NT2/D1 (cell line): ENCODE measurements around the gene TFF1.

Experiments used
- DNase-seq: peaks from one replicate; pipeline ENCODE4 v3.0.0-alpha.2; 2011; ENCODE audit warnings: low read depth, low spot score
- H3K27me3 ChIP-seq: 2 replicates; pipeline ENCODE4 v1.6.0; 2011; ENCODE audit warnings: mild to moderate bottlenecking; ENCODE audit not compliant: insufficient read length, insufficient read depth
- H3K36me3 ChIP-seq: 2 replicates; pipeline ENCODE4 v1.6.1; 2011; ENCODE audit warnings: mild to moderate bottlenecking, low read length, mixed read lengths; ENCODE audit not compliant: insufficient read depth, insufficient read length
- H3K4me1 ChIP-seq: 2 replicates; pipeline ENCODE4 v1.5.1; 2011; ENCODE audit not compliant: insufficient read depth, insufficient read length
- H3K4me3 ChIP-seq: 2 replicates; pipeline ENCODE4 v1.5.1; 2011; ENCODE audit warnings: low read depth; ENCODE audit not compliant: insufficient read length
- H3K9ac ChIP-seq: 2 replicates; pipeline ENCODE4 v1.6.0; 2011; ENCODE audit warnings: low read depth; ENCODE audit not compliant: insufficient read length
- H3K9me3 ChIP-seq: 2 replicates; pipeline ENCODE4 v1.5.1; 2011; ENCODE audit warnings: mild to moderate bottlenecking, low read length; ENCODE audit not compliant: insufficient read depth
- SUZ12 ChIP-seq: IDR thresholded peaks from 2 replicates; pipeline ENCODE4 v1.6.1; 2011; ENCODE audit not compliant: insufficient read length, insufficient read depth; ENCODE audit errors: extremely low read depth
- YY1 ChIP-seq: IDR thresholded peaks from 2 replicates; pipeline ENCODE4 v1.6.1; 2011; ENCODE audit not compliant: insufficient read length, insufficient read depth
- ZNF274 ChIP-seq: IDR thresholded peaks from 2 replicates; pipeline ENCODE4 v1.6.1; 2011; ENCODE audit warnings: mild to moderate bottlenecking, low read depth, low read length

Gene TFF1

DNA sequence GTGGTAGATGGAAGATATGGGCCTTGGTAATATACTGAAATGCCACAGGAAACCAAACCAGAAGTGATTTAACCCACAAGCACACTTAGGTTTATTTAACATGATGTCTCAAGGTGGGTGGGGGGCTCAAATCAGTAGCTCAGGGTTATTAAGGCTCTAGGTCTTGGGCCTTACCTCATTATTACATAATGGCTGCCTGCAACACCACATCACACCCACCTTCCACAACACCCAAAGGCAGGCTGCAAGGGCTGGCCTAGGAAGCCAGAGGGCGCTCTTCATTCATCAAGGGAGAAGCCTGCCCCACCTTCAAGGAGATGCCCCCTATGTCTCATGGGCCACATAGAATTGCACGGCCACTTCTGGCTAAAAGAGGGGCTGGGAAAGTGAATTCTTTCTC, 6.0 kb downstream of the TFF1 start:
- peaks cover 8% of the 10 kb centered on the region for H3K4me1 ChIP-seq
- H3K36me3 ChIP-seq, result no peaks in the 10 kb centered on the region
- H3K9ac ChIP-seq, result no peak overlapping the region
- TF ChIP-seq SUZ12, result no peak
- H3K4me3 ChIP-seq, result no peak overlapping the region
- DNase-seq, result peak; percentile 36
- no peaks in the 10 kb centered on the region for H3K27me3 ChIP-seq
- peaks cover 8% of the 10 kb centered on the region; the same call in 1 of the 2 replicates for H3K9me3 ChIP-seq

DNA sequence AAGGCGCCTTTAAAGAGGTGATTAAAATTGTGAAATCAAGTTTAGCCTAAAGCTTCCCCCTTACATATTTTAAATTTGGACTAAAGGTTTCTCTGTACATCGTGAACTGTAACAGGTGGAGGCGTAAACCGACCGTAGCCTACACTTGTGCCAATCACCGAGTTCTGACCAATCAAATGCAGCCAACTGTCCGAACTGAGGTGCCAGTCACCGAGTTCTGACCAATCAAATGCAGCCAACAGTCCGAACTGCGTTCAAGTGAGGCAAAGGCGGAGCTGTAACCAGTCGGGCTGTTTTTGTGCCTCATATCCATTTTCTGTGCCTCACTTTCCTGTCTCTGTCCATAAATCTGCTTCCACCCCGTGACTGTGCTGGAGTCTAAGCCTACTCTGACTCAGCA, 7.4 kb downstream of the TFF1 start:
- no peak for DNase-seq
- Histone ChIP-seq H3K9me3 (peaks cover 8% of the 10 kb centered on the region; the same call in 1 of the 2 replicates), H3K4me3 (no peak overlapping the region), H3K4me1 (peaks cover 4% of the 10 kb centered on the region), H3K27me3 (no peaks in the 10 kb centered on the region), H3K36me3 (no peaks in the 10 kb centered on the region), H3K9ac (no peak overlapping the region)
- TF ChIP-seq SUZ12 (no peak), YY1 (no peak), ZNF274 (no peak)

DNA sequence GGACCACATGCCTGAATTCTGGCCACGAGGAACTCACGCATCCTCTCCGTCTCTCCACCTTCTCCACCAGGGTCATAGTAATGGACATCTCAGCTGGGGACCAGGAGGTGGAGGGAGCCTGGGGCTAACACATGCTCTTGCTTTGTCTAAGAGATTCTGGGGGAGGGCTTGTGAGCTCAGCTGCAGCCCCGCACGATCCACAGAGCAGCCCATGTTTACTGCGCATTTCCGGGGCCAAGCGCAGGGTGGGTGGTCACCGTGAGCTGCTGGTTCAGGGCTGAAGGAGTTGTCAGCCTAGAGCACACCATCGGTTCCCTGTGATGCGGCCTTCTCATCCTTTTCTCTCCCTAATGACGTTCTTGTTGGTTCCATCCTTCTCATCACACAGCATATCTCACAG, 8.1 kb downstream of the TFF1 start:
- peaks cover 8% of the 10 kb centered on the region; the same call in 1 of the 2 replicates for H3K9me3 ChIP-seq
- no peak for DNase-seq
- H3K4me3 ChIP-seq, result no peak overlapping the region
- H3K27me3 ChIP-seq, result no peaks in the 10 kb centered on the region
- no peak overlapping the region for H3K9ac ChIP-seq
- H3K36me3 ChIP-seq, result no peaks in the 10 kb centered on the region
- peaks cover 3% of the 10 kb centered on the region for H3K4me1 ChIP-seq
- TF ChIP-seq SUZ12 (no peak), YY1 (no peak), ZNF274 (no peak)

- peaks cover 2% of the 10 kb centered on the region for H3K4me1 ChIP-seq
- no peak overlapping the region for H3K4me3 ChIP-seq
- no peak overlapping the region for H3K9ac ChIP-seq
- DNase-seq, result no peak
- peaks cover 8% of the 10 kb centered on the region; the same call in 1 of the 2 replicates for H3K9me3 ChIP-seq
- no peak for TF ChIP-seq ZNF274
- TF ChIP-seq SUZ12, result no peak
- H3K36me3 ChIP-seq, result no peaks in the 10 kb centered on the region
- H3K27me3 ChIP-seq, result no peaks in the 10 kb centered on the region
Observed at GRCh38 chr21:42357307-42357706, 9.0 kb downstream of the TFF1 start.

DNA sequence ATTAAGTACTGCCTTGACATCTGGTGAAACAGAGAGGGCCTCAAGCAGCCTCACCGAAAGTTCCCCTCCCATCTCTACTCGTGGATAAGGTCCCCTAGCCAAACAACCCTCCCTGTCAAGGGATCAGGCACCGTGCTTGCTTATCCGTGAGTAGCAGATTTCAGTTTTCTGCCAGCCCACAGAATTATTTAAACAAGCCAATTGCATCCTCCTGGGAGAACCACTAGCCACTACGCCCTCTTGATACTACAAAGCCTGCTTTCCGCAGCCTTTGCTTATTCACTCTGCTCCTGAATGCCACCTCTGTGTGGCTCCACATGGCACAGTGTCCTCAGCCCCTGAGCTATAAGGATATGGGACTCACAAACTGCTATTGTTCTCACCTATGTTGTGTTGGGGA, 9.7 kb downstream of the TFF1 start:
- H3K9ac ChIP-seq, result no peak overlapping the region
- no peak for DNase-seq
- TF ChIP-seq YY1, result no peak
- no peak for TF ChIP-seq ZNF274
- no peak for TF ChIP-seq SUZ12
- no peaks in the 10 kb centered on the region for H3K36me3 ChIP-seq
- no peaks in the 10 kb centered on the region for H3K27me3 ChIP-seq
- peaks cover 8% of the 10 kb centered on the region; the same call in 1 of the 2 replicates for H3K9me3 ChIP-seq
- no peak overlapping the region for H3K4me3 ChIP-seq
- H3K4me1 ChIP-seq, result peaks cover 2% of the 10 kb centered on the region

GRCh38 chr21:42356046-42356445, 10.3 kb downstream of the TFF1 start:
- H3K27me3 ChIP-seq, result no peaks in the 10 kb centered on the region
- TF ChIP-seq YY1 (no peak), ZNF274 (no peak), SUZ12 (no peak)

DNA sequence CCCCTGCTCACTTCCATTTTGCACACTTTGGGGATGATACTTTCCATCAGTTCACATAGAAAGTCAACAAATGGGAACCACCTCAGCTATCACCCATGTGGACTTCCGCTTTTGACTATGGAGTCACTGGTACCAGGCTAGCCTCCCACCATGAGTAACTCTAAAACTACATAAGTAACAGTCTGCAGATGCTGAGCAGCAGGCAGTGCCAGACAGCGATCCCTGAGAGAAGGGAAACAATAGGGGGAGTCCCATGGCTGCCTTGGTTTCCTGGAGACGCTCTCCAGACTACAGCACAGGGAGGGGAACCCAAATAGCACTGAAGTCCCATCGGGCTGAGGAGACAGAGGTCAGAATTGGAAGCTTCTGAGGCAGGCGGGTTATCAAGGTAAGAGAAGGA, 12.7 kb downstream of the TFF1 start:
- Histone ChIP-seq H3K36me3 (no peaks in the 10 kb centered on the region), H3K4me3 (no peak overlapping the region), H3K9me3 (no peaks in the 10 kb centered on the region), H3K27me3 (no peaks in the 10 kb centered on the region), H3K4me1 (no peaks in the 10 kb centered on the region), H3K9ac (no peak overlapping the region)
- DNase-seq, result no peak
- TF ChIP-seq YY1, result no peak
- TF ChIP-seq ZNF274, result no peak
- no peak for TF ChIP-seq SUZ12

More at GRCh38 chr21:42356046-42356445, 10.3 kb downstream of the TFF1 start:
- H3K36me3 ChIP-seq, result no peaks in the 10 kb centered on the region
- H3K9me3 ChIP-seq, result peaks cover 8% of the 10 kb centered on the region; the same call in 1 of the 2 replicates
- DNase-seq, result no peak
- H3K4me1 ChIP-seq, result peaks cover 2% of the 10 kb centered on the region
- H3K9ac ChIP-seq, result no peak overlapping the region
- H3K4me3 ChIP-seq, result no peak overlapping the region
